H1 (cell line): ENCODE results near the gene NXPH3.

Experiments used
- BCL11A ChIP-seq, 2 experiments: IDR thresholded peaks; one replicate each; pipeline ENCODE4 v1.6.1; 2011; ENCODE audit warnings: low read depth in 2 of 2, low read length in 2 of 2, mild to moderate bottlenecking in 2 of 2
- CTCF ChIP-seq, 3 experiments: IDR thresholded peaks; 1 replicate in 2 of 3; 2 replicates in 1 of 3; pipeline versions ENCODE4 v1.5.1 to v1.6.1; 2011; ENCODE audit warnings: low read length in 3 of 3, mild to moderate bottlenecking in 3 of 3, inconsistent platforms in 2 of 3, low read depth in 1 of 3, moderate library complexity in 1 of 3; ENCODE audit not compliant: insufficient read depth in 1 of 3; ENCODE audit errors: control extremely low read depth in 1 of 3
- EP300 ChIP-seq, 2 experiments: IDR thresholded peaks; 1 replicate in 1 of 2; 2 replicates in 1 of 2; pipeline ENCODE4 v1.6.1; 2011 to 2012; ENCODE audit warnings: low read depth in 2 of 2, low read length in 2 of 2, mild to moderate bottlenecking in 2 of 2, borderline replicate concordance in 1 of 2, inconsistent platforms in 1 of 2, moderate library complexity in 1 of 2
- RAD21 ChIP-seq, 2 experiments: IDR thresholded peaks in 1 of 2; conservative IDR thresholded peaks in 1 of 2; 2 replicates each; pipeline ENCODE4 v1.6.1; 2011; ENCODE audit warnings: low read depth in 2 of 2, low read length in 2 of 2, improper control_type of control experiment in 1 of 2, inconsistent platforms in 1 of 2, mild to moderate bottlenecking in 1 of 2, moderate library complexity in 1 of 2
- TCF12 ChIP-seq: IDR thresholded peaks from 2 replicates; pipeline ENCODE4 v1.6.1; 2011; ENCODE audit warnings: low read depth, mild to moderate bottlenecking, low read length

DNA sequence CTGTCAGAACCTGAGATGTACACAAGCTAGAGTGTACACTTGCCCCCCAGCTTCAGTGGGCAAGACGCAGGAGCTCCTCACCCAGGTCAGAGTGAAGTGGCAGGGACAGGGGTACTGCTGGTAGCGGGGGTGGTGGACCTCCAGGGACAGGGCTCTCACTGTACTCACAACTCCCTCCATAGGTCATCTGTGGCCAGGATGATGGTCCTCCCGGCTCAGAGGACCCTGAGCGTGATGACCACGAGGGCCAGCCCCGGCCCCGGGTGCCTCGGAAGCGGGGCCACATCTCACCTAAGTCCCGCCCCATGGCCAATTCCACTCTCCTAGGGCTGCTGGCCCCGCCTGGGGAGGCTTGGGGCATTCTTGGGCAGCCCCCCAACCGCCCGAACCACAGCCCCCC lies 2.7 kb downstream of the NXPH3 start:
- no peak for TF ChIP-seq BCL11A (IDR thresholded peaks at IDR 0.05; ENCODE audit: low read depth in 2 of 2, low read length in 2 of 2)
- TF ChIP-seq RAD21 (IDR thresholded peaks at IDR 0.05 in 1 of 2, conservative IDR thresholded peaks at IDR 0.05 in 1 of 2; ENCODE audit: low read depth in 2 of 2, low read length in 2 of 2) = no peak
- TF ChIP-seq CTCF (IDR thresholded peaks at IDR 0.05; ENCODE audit: control extremely low read depth in 1 of 3, insufficient read depth in 1 of 3, low read depth in 1 of 3, low read length in 3 of 3) = no peak
- TF ChIP-seq EP300 (IDR thresholded peaks at IDR 0.05; ENCODE audit: borderline replicate concordance in 1 of 2, low read depth in 2 of 2, low read length in 2 of 2) = no peak
- no peak for TF ChIP-seq TCF12
